8988T (cell line): ENCODE results near the gene CAPN9.
"Not testable (repeated sequence)": the region's sequence is repeated elsewhere in the genome, so short reads cannot be mapped to it uniquely, and the experiment has no call there.

Experiments
- DNase-seq: peaks from one replicate; pipeline ENCODE4 v3.0.0; 2011

CAPN9 gene

GRCh38 chr1:230826166-230826875, 79.1 kb downstream of the CAPN9 start:
- no peak for DNase-seq

DNA sequence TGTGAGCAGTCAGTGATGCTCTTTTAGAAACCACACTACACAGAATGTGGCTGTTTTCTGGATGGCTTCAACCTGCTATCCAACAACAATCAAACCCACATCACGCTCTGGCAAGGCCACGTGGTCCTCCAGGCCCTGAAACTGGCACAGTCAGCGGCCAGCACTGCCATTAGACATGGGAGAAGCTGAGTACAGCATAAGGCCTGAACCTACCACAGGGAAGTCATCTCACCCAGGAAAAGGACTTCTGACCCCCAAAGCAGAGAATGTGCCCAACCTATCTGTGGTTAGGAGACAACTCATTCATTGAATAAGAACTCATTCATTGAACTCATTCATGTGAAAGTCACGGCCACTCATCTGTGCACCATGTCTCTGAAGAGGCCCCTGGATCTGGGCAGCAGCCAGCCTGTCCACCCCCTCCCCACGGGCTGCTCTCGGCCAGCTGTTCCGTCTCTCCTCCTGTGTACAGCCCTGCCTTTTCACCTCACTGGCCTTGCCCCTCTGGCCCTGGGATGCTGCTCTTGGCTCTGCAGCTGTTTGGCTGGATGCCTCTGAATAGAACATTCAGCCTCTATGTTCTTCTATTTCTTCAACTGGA, 80.0 kb downstream of the CAPN9 start:
- DNase-seq: no peak

DNA sequence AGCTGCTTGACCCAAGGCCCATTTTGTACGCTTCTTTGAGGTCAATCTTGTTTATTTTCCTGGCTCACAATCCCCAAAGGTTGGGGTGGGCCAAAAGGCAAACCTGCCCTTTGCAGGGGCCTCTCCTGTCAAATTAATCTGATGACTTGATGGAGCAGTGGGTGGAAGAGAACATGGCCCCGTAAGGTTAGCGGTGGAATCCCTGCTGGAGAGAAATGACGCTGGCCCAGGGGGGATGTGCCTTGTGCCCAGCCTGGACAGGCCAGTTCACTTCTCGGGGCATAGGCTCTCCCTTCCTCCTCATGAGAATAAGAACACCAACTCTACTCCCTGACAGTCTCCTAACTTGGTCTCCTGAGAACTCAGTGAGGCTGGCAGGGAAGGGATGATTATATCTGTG, 80.6 kb downstream of the CAPN9 start:
- DNase-seq: no peak

- no peak for DNase-seq
Measured at GRCh38 chr1:230828421-230828820, 81.2 kb downstream of the CAPN9 start.

DNA sequence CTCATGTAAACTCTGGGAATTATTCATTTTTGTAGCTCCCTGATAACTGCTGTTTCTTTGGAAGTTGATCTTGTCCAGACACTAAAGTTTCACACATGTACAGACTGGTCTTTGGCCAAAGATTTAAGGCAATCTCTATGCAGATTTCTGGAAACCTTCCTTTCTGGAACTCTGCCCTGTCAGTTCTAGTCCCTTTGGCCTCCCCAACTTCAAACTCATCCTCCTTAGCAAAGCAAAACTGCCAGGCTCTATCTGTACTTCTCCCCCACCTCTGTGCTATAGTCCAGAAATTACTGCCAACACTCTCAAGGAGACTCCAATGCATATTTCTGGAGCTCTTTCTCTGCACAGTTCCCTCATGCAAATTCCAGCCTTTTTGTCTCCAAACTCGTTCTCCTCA, 84.6 kb downstream of the CAPN9 start:
- DNase-seq: no peak

DNA sequence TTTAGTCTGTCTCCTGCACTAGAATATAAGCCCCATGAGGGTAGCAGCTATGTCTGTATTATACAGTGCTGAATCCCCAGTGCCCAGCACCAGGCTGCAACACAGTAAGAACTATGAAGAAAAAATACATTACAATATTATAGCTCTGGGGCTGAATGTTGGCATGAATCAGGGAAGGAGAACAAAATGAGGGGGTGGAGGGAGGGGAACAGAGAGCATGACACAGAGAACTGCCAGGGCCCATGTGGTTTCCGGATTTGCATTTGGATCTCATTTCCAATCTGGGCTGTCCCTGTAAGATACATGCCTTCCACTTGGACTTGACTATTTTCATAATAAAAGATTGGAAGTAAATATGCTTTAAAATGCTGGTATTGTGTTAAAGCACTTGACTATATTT, 85.3 kb downstream of the CAPN9 start:
- DNase-seq: no peak

DNA sequence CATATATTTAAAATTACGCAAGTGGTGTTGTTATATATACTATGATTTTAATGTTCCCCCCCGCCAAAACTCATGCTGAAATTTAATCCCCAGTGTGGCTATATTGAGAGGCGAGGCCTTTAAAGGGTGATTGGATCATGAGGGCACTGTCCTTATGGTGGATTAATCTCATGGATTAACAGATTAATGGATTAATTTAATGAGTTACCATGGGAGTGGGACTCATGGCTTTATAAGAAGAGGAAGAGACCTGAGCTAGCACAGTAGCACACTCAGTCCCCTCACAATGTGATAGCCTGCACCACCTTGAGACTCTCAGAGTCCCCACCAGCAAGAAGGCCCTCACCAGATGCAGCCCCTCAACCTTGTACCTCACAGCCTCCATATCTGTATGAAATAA, 86.3 kb downstream of the CAPN9 start:
- DNase-seq: no peak

GRCh38 chr1:230834292-230834691, 87.1 kb downstream of the CAPN9 start:
- DNase-seq: no peak

DNA sequence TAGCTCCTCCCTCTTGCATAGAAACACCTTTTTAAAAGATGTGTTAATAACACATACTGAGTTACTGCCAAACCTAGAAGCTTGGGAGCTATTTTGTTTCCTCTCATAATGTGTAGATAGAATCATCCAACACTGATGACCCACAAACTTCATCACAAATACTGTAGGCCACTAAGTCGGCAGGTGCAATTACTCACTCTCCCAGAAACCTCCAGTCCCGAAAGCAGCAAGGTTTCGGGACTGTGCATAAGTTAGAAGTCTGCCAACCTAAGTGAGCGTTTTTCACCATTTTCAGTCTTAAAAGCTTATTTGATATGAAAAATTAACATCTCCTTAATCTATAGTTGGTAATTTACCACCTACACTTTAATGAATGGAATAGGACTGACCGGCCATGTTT, 89.2 kb downstream of the CAPN9 start:
- no peak for DNase-seq

GRCh38 chr1:230836793-230837192, 89.6 kb downstream of the CAPN9 start:
- no peak for DNase-seq

DNA sequence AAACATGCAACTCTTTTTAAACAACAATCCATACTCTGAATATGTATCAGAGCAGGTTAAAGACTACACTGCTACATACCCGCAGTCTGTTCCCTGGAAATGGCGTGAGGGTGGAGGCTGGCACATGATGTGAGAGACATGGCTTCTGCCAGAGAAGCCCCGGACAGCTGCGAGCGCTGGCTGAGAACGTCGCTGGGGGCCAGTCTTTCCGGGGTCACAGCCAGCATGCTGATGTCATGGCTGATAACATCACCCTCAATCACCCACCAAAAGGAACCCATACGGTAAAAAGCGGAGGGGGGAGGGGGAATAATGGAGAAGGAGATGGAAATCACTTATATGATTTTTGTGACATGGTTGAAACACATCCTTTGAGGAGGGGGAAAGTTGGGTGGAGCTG, 92.0 kb downstream of the CAPN9 start:
- no peak for DNase-seq

GRCh38 chr1:230842801-230843200, 95.6 kb downstream of the CAPN9 start:
- DNase-seq: no peak

DNA sequence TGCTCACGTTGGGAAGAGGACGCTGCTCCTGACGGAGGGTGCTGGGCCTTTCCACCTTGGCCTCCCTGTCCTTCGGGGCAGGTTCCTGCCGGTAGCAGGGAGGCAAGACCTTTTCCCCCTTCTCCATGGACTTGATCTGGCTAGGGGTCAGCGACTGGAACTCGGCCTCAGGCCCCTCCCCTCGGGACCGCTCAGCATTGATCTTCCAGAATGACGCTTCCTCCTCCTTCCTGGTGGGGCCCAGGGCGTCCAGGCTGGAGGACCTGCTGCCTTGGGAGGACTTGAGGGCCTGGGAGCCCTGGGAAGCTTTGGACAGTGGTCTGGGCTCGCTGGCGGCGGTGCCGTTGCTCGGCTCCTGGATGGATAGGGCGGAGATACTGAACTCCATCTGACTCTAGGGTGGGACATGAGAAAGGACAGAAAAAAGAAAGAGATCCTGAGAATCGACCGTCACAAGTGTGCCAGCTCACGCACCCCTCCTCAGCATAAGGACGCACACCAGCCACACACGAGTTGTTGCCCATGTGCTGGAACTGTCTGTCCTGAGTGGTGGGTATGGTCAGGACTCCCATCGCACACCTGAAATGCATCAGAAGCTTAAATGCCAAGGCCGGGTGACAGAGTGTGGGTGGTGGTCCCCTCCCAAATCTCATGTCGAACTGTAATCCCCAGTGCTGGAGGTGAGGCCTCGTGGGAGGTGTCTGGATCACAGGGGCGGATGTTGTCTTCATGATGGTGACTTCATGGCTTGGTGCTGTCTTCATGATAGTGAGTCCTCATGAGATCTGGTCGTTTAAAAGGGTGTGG, 96.5 kb downstream of the CAPN9 start:
- no peak for DNase-seq

DNA sequence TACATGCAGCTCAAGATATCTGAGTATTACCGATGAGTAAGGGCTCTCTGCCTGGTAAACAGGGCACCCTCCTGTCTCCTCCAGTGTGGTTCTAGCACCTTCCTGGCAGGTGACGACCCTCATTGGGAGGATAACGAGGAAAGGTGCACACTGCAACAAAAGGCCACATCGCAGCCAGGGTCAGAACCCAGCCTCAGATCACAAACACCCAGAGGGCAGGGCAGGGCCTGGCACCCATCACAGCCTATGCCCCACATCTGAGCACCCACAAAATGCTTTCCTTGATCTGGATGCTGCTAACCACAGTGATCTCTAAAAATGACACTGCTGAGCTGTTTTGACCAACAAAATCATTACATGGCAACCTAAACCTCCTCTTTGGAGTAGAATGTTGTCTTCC, 97.4 kb downstream of the CAPN9 start:
- DNase-seq: no peak

DNA sequence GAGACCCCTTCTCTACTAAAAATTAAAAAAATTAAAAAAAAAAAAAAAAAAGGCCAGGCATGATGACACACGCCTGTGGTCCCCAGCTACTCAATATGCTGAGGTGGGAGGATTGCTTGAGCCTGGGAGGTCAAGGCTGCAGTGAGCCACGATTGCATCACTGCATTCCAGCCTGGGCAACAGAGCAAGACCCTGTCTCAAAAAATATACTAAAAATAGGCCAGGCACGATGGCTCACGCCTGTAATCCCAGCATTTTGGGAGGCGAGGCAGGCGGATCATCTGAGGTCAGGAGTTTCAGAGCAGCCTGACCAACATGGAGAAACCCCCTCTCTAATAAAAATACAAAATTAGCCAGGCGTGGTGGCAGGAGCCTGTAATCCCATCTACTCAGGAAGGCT, 98.0 kb downstream of the CAPN9 start:
- not testable (repeated sequence) for DNase-seq

DNA sequence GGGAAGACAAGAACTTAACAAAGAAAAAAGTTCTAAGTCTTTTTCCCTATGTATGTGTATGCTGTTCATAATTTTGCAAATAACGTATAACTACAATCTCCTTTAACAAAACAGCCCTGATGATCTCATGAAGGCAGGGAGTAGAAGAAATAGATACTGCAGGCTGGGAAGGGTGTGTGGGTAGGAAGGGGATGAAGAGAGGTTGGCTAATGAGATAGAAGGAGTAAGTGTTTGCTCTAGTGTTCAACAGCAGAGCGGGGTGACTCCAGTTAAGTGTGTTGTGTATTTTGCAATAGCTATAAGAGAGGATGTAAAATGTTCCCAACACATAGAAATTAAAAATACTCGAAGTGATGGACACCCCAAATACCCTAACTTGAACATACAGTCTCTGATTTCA, 101.0 kb downstream of the CAPN9 start:
- no peak for DNase-seq

DNA sequence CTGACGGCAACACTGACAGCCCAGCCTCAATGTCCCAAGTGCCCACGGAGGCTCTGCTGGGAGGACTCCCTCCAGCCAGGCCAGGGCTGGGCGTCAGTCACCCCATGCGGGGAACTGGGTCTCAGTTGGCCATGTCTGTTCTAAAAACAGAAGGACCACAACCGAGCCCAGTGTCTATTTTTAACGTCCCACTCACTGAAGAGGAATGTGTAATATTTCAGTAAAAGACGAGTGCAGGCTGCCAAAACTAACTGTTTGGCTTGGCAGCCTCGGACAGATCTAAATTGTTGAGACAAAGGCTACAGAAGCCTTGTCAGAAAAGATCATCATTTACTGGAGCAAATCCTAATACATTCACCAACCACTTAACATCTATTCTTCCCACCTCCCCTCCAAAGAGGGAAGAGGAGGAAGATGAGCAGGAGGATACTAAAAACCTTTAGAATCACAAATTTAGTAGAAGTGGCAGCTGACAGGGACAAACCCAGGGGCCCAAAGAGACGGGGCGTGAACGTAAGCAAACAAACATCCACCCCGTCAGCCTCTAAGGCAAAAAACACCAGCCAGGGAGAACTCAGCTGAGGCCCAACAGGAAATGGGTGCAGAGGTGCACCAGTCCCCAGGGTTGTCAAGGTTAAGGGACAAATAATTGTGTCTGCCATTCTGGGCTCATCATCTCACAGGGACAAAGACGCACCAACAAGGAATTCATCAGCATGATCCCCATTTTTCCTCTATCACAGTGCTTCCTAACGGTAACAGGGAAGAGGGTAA, 102.5 kb downstream of the CAPN9 start:
- no peak for DNase-seq

GRCh38 chr1:230850547-230850946, 103.4 kb downstream of the CAPN9 start:
- no peak for DNase-seq

DNA sequence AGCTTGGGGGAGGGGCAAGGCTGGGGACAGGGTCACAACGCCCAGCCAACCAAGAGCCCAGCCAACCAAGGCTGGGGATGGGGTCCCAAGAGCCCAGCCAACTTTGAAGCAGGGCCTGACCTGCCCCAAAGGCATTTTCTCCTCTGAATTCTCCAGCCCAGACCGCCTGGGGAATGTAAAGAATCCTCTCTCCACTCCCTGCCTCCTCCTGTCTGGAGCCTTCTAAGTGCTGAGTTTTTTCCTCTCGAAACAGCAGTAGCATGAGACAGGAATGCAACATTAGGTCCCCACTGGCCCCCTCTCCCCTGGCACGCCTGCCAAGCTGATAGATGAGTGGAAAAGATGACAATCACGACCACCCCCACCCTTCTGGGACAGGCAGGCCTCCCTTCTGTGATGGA, 104.1 kb downstream of the CAPN9 start:
- DNase-seq: no peak
